ENCODE measurements around the gene TBC1D22A.
"Not testable (repeated sequence)": the region's sequence is repeated elsewhere in the genome, so short reads cannot be mapped to it uniquely, and the experiment has no call there.

Gene TBC1D22A

DNA sequence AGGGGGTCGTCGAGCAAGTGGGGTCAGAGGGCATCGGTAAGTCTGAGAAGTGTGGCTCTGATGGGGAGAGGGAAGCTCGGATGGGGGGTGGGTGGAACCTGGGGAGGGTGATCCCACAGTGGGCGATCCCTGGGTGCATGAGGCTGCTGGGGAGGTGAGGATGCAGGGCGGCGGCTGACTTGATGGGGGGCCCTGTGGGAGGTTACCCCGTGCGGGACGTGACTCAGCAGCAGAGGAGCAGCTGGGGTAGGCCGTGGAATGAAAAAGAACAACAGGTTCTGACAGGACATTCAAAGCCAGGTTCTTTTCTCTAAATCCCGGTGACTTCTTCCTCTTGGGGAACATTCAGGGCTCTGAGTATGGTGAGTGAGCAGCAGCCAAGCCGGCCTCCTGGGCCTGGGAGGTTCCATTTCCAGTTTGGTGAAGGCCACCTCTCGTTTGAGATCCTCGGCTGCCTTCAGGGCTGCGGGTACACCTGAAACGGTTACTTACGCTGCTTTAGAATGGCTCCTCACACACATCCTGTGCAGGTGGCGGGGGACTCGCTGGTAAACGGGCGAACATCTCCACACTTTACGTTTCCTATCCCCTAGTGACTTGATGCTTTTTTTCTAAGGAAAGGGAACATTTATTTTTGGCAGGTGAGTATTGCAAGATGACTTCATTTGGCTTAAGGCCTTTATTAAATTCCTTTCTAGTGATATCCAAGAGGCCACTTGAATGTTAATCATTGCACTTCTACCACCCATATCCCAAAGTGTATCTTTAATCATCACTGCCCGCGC, 278.2 kb downstream of the TBC1D22A start:
- no peak for DNase-seq

DNA sequence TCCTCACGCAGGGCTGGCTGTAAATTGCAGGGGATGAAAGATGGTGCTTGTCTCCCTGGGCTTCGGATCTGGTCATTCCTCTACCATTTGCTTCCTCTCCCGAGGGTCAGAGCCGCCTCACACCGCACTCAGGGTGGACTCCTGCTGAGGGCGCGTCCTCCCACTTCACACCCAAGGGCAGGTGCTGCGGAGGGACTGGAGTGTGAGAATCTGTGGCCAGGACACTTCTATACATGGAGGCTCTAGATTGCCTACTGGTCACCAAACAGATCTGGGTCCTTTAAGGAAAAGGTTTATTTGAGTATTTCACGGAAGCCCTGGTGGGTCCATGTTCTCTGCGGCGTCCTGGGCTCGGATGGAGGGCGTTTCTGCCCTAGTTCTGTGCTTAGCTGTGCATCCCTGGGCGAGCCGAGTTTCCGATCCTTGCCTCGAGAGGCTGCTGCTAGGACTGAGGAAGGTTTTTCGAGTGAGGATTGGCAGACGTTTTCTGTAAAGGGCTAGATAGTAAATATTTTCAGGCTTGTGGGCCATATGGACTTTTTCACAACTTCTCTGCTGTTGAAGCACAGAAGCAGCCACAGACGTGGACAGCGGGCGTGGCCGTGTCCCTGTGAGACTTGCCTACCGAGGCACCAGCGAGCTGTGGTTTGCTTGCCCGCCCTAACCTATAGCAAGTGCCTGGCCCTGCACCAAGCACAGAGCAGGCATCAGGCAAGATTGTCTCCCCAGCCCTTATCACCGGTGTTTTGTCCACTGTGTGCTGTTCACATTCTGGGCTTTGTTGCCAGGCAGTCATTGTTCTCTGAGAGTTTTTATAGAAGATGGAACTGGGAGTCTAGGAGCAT, 279.0 kb downstream of the TBC1D22A start:
- DNase-seq, result no peak

- no peak for DNase-seq
These were observed 279.8 kb downstream of the TBC1D22A start for GRCh38 chr22:47042116-47042825.

DNA sequence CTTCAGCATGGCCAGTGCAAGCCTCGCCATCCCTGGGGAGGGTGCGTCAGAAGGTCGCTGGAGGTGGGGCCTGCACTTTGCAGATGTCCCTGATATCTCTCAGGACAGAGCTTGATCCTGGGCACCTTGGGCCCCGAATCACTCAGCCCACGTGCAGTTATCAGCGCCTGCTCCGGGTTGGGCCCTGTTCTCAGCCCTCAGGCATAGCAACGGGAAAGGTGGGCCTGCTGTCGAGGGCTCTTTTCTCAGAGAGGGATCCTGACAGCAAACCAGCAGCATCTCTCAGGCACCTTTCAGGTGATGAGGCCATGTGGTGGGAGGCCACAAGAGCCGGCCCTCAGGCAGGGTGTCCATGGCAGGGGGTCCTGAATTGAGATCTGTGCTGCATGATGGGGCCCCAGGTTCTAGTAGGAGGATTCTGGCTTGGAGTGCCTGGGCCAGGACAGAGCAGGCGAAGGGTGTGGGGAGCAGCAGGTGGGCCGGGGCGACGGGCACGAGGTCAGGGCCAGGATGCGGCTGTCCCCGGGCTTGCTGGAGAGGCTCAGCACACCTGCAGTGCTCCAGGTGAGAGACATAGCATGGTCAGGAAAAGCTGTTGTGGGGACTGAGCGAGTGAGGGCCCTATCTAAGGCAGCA, 280.5 kb downstream of the TBC1D22A start:
- no peak for DNase-seq

DNA sequence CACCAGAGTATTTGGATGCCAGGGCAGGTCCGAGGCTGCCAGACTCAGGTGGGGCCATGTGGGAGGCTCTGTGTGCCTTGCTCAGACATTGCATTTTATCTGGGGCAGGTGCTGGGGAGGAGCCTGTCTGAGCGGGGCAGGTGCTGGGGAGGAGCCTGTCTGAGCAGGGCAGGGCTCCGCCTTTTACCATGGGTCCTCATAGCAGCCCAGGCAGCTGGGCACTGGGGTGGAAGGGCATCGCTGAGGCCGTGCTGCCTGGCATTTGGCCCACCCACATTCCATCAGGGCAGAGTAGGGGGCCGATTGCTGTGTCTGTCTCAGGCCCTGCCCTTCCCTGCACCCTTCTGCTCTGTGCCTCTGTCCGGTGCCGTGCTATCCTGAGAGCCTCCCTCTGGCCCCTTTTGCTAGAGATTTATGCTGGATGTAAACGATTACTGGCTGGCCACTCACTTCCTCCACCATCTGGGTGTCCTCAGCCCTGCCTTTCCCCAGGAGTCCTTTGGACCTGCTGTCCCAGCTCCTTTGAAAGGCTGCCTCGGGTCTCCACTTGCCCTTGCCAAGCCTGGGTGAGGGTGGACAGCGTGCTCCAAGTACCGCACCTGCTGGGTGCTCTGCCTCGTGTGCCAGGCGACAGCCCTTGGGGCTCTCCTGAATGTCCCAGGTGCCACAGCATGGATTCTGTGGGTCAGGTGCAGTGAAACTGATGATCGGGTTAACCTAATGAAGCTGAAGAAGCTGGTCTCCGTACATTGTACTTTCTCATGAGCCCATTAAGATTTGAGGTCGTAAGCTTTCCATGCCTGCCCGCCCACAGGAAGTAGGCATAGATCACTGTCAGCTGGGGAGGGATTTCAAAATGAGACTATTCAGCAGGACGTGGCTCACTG, 281.6 kb downstream of the TBC1D22A start:
- DNase-seq, result no peak

DNA sequence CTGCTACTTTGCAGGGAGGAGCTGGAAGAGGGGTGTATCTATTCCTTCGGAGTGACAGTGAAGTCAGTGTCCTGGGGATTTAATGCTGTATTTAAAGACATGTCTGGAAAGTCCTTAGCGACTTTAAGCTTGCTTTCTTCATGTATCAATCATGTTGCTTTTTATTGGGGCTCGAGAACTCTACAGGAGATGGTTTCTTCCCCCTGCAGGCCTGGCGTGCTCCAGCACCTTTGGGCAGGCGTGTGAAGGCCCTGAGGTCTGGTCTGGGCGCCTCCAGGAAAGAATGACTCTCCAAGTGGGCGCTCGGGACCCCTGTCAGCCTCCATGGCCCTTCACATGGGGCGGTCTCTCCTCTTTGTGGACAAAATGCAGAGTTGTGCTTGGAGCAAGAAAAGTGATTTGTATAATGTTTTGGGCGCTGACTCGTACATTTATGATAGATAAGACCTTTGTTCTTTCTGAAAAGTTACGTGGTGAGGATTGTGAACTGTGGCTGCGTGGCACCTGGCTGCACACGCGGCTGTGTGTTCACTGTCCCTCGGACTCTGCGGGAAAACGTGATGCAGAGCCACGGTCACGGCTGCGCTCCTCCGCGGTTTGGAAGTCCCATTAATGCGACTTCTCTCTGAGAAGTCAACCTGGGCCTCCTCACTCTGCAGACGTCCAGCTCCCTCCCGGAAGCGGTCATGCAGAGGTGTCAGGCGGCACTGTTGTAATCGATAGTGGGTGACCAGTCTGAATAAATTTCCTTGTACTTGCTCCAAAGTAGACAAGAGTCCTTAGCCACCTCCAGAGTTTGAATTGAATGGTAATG, 282.5 kb downstream of the TBC1D22A start:
- DNase-seq, result no peak

DNA sequence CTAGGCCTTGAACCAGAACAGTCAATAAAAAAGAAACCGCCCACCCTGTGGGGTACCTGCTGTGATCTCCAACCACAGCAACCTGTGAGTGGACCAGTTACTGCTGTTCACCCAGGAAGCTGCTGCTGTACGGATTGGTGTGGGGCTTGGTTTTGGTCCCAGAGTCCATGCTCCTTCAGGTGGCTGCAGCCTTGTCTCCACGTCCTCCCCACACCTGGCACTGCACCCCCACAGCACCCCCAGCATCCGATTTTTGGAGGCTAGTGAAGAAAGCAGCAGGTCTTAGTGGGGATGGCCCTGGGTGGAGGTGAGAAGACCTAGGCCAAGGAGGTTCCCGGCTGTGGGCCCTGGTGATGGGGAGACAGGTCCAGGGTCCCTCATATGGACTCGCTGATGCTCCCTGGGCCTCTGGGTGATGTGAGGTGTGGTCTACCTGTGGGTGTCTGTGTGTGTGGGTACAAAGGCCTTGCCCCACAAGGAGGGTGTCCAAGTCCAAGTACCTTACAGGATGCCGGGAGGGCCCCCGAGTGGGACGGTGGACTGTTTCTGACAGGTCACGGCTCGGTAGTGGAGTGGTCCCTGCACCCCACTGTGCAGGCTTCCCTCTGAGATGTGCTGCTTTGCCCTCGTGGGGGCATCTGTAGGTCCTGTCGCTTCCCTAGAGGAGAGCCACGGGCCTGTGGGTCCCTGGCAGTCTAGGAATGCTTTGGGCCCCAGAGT, 283.4 kb downstream of the TBC1D22A start:
- no peak for DNase-seq

DNA sequence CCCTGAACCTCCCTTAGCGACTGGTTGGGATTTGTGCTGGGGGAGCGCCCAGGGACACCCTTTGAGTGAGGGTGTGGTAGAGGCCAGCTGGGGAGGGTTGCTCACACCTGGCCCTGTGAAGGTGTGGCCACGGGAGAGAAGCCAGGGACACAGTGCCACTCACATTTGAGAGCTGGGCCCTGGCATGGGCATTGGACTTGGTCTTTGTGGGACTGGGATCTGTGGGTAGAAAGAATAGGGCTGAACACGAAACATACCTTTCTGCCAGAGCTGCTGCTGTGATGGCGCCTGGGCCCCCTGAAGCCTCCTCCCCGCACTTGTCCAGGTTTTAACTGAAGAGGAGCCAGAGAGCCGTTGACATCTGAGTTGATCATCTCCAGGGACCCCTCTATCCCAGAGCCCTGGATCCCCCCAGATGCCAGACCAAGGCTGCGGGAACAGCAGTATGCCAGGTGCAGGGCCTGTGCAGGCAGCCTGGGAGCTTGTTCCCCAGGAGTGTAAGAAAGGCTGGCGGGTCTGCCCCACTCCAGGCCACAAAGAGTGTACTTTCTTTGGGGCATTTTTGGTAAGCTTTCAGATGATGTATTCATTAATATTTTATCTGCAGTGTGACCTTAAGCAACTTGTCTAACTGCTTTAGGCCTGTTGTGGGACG, 284.1 kb downstream of the TBC1D22A start:
- no peak for DNase-seq

DNA sequence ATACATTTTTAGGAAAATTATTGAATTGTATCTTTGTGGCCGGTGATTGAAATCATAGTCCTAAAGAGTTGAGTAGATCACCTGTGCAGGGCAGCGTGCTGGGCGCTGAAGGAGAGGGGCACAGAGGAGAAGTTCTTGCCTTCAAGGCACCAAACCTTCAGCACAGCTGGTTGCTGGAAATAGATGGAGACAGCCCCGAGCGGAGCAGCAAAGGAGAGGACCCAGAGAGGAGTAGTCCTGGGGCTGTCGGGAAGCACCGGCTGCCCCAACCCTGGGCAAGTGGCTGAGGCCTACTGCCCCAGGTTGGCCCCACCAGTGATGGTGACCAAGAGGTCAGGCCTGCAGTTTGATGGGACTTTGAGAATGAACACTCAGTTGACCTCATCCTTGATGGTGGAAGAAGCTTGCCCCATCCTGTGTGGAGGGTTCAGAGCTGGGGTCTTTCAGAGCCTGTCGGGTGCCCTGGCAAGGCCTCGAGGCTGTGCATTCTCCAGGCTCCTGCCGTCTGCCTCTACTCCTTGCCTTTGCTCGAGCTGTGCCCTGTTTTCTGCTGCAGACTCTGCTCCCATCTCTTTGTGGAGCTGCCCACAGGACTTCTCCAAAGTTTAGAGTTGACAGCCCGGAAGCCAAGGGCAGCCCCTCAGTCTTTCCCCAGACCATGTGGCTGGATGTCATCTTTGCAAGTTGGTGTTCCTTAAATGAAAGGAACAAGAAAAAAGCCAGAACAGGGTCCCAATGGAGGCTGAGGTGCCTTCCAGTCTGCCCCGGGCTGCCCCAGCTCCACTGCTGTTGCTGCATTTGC, 285.1 kb downstream of the TBC1D22A start:
- DNase-seq, result no peak

GRCh38 chr22:47048123-47049077, 285.9 kb downstream of the TBC1D22A start:
- no peak for DNase-seq

- DNase-seq, result no peak
These were observed 286.7 kb downstream of the TBC1D22A start for GRCh38 chr22:47049078-47049624.

- not testable (repeated sequence) for DNase-seq
These were observed 287.4 kb downstream of the TBC1D22A start for GRCh38 chr22:47049736-47050400.

DNA sequence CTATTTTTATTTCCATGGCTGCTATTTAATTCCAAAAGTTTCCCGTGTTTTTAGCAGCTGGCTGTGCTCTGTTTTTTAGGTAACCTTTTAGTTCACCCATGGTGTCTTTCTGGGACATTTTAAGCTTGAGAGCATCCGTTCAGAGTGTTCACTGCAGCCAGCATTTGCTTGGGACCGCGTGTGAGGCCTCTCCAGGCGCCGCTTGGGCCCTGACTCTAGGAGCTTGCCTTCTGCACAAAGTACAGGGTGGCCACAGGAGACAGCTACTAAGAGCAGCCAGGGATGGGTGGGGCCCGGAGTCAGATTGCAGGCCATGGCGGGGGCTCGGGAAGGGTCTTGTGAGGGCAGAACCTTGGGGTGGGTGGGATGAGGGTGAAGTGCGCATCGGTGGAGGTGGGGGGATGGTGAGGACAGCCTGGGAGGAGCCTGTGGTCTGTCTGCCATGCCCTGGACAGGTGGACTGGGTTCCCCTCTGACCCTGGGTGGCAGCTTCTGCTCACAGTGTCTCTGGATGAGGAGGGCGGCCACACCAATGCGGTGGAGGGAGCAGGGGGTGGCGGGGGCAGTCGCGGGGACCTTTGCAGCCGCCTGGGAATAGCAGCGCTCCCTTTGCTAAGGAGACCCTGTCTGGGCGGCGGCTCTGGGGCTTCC, 288.1 kb downstream of the TBC1D22A start:
- no peak for DNase-seq

GRCh38 chr22:47051441-47052071, 289.1 kb downstream of the TBC1D22A start:
- DNase-seq, result no peak

- no peak for DNase-seq
These were observed 290.0 kb downstream of the TBC1D22A start for GRCh38 chr22:47052236-47053012.
